H7 (cell line): Measurements from ENCODE around the gene PFKL. TPM values are rescaled to one million over a fixed set of nuclear protein-coding genes. Genes with fewer than 3 reads are reported as not detected.
"Not testable (repeated sequence)": the region's sequence is repeated elsewhere in the genome, so short reads cannot be mapped to it uniquely, and the experiment has no call there.

Source experiments
- DNase-seq: peaks from one replicate; pipeline ENCODE4 v3.0.0; 2012
- H3K27me3 ChIP-seq: 2 replicates; pipeline ENCODE4 v1.6.0; 2011; ENCODE audit warnings: mild to moderate bottlenecking, low read length; ENCODE audit not compliant: control insufficient read depth, insufficient read depth
- H3K36me3 ChIP-seq: replicated peaks from 2 replicates; pipeline ENCODE4 v1.5.1; 2011; ENCODE audit warnings: low read length; ENCODE audit not compliant: control insufficient read depth, insufficient read depth
- H3K4me3 ChIP-seq: 2 replicates; pipeline ENCODE4 v1.5.1; 2011; ENCODE audit warnings: low read depth, mild to moderate bottlenecking, control low read depth, low read length, moderate library complexity; ENCODE audit not compliant: insufficient read depth
- total RNA-seq: library from RNA; depleted of rRNA; stranded (reverse); fragments of >200 nt; shearing (Covaris generic); gene quantifications from 2 replicates; pipeline ENCODE4 v1.2.3, GENCODE V29; 2014

Gene PFKL
- total RNA-seq, 1 experiment from 2014 or later = 158 TPM

GRCh38 chr21:44267655-44268142 is 32.2 kb upstream of the PFKL start:
- Histone ChIP-seq H3K4me3 (no peak overlapping the region), H3K27me3 (no peaks in the 10 kb centered on the region), H3K36me3 (no peaks in the 10 kb centered on the region)
- peak; percentile 84 for DNase-seq

GRCh38 chr21:44269090-44269489 is 30.8 kb upstream of the PFKL start:
- no peak for DNase-seq
- H3K27me3 ChIP-seq = no peaks in the 10 kb centered on the region
- H3K4me3 ChIP-seq = no peak overlapping the region
- H3K36me3 ChIP-seq = no peaks in the 10 kb centered on the region

- Histone ChIP-seq H3K4me3 (no peak overlapping the region), H3K27me3 (no peaks in the 10 kb centered on the region), H3K36me3 (no peaks in the 10 kb centered on the region)
- DNase-seq = no peak
Observed at GRCh38 chr21:44271558-44272283, 28.1 kb upstream of the PFKL start.

GRCh38 chr21:44272284-44272858 is 27.5 kb upstream of the PFKL start:
- no peak for DNase-seq
- Histone ChIP-seq H3K36me3 (no peaks in the 10 kb centered on the region), H3K4me3 (no peak overlapping the region)

GRCh38 chr21:44273046-44273445 is 26.8 kb upstream of the PFKL start:
- no peak for DNase-seq
- Histone ChIP-seq H3K4me3 (no peak overlapping the region), H3K27me3 (no peaks in the 10 kb centered on the region), H3K36me3 (no peaks in the 10 kb centered on the region)

More at GRCh38 chr21:44272284-44272858, 27.5 kb upstream of the PFKL start:
- no peaks in the 10 kb centered on the region for H3K27me3 ChIP-seq

GRCh38 chr21:44275041-44275440 is 24.8 kb upstream of the PFKL start:
- Histone ChIP-seq H3K27me3 (no peaks in the 10 kb centered on the region), H3K4me3 (no peak overlapping the region), H3K36me3 (no peaks in the 10 kb centered on the region)
- DNase-seq = no peak

GRCh38 chr21:44279354-44280260 is 20.2 kb upstream of the PFKL start:
- Histone ChIP-seq H3K27me3 (no peaks in the 10 kb centered on the region; the same call in 1 of the 2 replicates), H3K4me3 (no peak overlapping the region), H3K36me3 (no peaks in the 10 kb centered on the region)
- no peak for DNase-seq

- H3K36me3 ChIP-seq = no peaks in the 10 kb centered on the region
Observed at GRCh38 chr21:44281801-44282200, 18.1 kb upstream of the PFKL start.

GRCh38 chr21:44282370-44282769 is 17.5 kb upstream of the PFKL start:
- Histone ChIP-seq H3K4me3 (no peak overlapping the region), H3K36me3 (no peaks in the 10 kb centered on the region), H3K27me3 (peaks cover 7% of the 10 kb centered on the region; the same call in 1 of the 2 replicates)
- no peak for DNase-seq

More at GRCh38 chr21:44281801-44282200, 18.1 kb upstream of the PFKL start:
- Histone ChIP-seq H3K4me3 (no peak overlapping the region), H3K27me3 (peaks cover 7% of the 10 kb centered on the region; the same call in 1 of the 2 replicates)
- DNase-seq = no peak

- not testable (repeated sequence) for DNase-seq, H3K36me3 ChIP-seq, H3K27me3 ChIP-seq
Observed at GRCh38 chr21:44283211-44283785, 16.6 kb upstream of the PFKL start.

GRCh38 chr21:44283948-44284347 is 15.9 kb upstream of the PFKL start:
- no peak for DNase-seq
- no peak overlapping the region for H3K4me3 ChIP-seq
- peaks cover 7% of the 10 kb centered on the region; the same call in 1 of the 2 replicates for H3K27me3 ChIP-seq
- no peaks in the 10 kb centered on the region for H3K36me3 ChIP-seq

More at GRCh38 chr21:44283211-44283785, 16.6 kb upstream of the PFKL start:
- H3K4me3 ChIP-seq = not testable (repeated sequence)

GRCh38 chr21:44285138-44285992 is 14.5 kb upstream of the PFKL start, which contains the start of gene AIRE:
AIRE (plus strand) TSS chr21:44285876; CDS start chr21:44286007, 131 bp downstream.
- Histone ChIP-seq H3K27me3 (peaks cover 7% of the 10 kb centered on the region; the same call in 1 of the 2 replicates), H3K4me3 (peak within 1 kb of the TSS; percentile 28; the same call in 1 of the 2 replicates), H3K36me3 (no peaks in the 10 kb centered on the region)
- DNase-seq = peak; percentile 78

- H3K36me3 ChIP-seq = no peaks in the 10 kb centered on the region
- peaks cover 7% of the 10 kb centered on the region; the same call in 1 of the 2 replicates for H3K27me3 ChIP-seq
- DNase-seq = no peak
- peak overlapping the region; percentile 28; the same call in 1 of the 2 replicates for H3K4me3 ChIP-seq
Observed at GRCh38 chr21:44286086-44286715, 13.7 kb upstream of the PFKL start.
